Nephron (organoid): Measurements from ENCODE around the gene SLC8A3.

Source experiments
- H3K27ac Mint-ChIP-seq, 3 experiments: 2 replicates each; pipeline ENCODE4 v1.8.0; 2020; ENCODE audit warnings: mixed read lengths in 3 of 3, mild to moderate bottlenecking in 2 of 3, moderate library complexity in 1 of 3
- H3K27me3 Mint-ChIP-seq: 2 replicates; pipeline ENCODE4 v1.8.0; 2021; ENCODE audit warnings: low read depth, mild to moderate bottlenecking, moderate library complexity, mixed read lengths
- H3K36me3 Mint-ChIP-seq: 2 replicates; pipeline ENCODE4 v1.8.0; 2020; ENCODE audit warnings: low read depth, mixed read lengths
- H3K4me1 Mint-ChIP-seq: 2 replicates; pipeline ENCODE4 v1.8.0; 2020; ENCODE audit warnings: mixed read lengths
- H3K4me3 Mint-ChIP-seq, 3 experiments: 2 replicates each; pipeline ENCODE4 v1.8.0; 2020; ENCODE audit warnings: mild to moderate bottlenecking in 3 of 3, mixed read lengths in 3 of 3, moderate library complexity in 2 of 3
- H3K9me3 Mint-ChIP-seq: 2 replicates; pipeline ENCODE4 v1.8.0; 2020; ENCODE audit warnings: mixed read lengths
- TF ChIP-seq, protein P1 (sequence below), 3 experiments: fragments of 200-600 bp; sonication (generic); IDR thresholded peaks; one replicate each; pipeline ENCODE4 v1.5.0; 2021; ENCODE audit warnings: antibody characterized with exemption in 3 of 3; ENCODE audit not compliant: unreplicated experiment in 3 of 3

Gene SLC8A3

GRCh38 chr14:70094106-70094505 is 94.6 kb downstream of the SLC8A3 start:
- H3K36me3 Mint-ChIP-seq = no peaks in the 10 kb centered on the region
- no peak overlapping the region for H3K4me3 Mint-ChIP-seq
- peaks cover 24% of the 10 kb centered on the region for H3K4me1 Mint-ChIP-seq
- TF ChIP-seq, protein P1, sequence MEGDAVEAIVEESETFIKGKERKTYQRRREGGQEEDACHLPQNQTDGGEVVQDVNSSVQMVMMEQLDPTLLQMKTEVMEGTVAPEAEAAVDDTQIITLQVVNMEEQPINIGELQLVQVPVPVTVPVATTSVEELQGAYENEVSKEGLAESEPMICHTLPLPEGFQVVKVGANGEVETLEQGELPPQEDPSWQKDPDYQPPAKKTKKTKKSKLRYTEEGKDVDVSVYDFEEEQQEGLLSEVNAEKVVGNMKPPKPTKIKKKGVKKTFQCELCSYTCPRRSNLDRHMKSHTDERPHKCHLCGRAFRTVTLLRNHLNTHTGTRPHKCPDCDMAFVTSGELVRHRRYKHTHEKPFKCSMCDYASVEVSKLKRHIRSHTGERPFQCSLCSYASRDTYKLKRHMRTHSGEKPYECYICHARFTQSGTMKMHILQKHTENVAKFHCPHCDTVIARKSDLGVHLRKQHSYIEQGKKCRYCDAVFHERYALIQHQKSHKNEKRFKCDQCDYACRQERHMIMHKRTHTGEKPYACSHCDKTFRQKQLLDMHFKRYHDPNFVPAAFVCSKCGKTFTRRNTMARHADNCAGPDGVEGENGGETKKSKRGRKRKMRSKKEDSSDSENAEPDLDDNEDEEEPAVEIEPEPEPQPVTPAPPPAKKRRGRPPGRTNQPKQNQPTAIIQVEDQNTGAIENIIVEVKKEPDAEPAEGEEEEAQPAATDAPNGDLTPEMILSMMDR (IDR thresholded peaks at IDR 0.05; ENCODE audit: unreplicated experiment in 3 of 3) = no peak
- H3K27me3 Mint-ChIP-seq = peaks cover 14% of the 10 kb centered on the region
- no peak overlapping the region for H3K27ac Mint-ChIP-seq
- no peaks in the 10 kb centered on the region for H3K9me3 Mint-ChIP-seq

- Mint-ChIP-seq H3K27ac (no peak overlapping the region), H3K4me1 (peaks cover 16% of the 10 kb centered on the region), H3K36me3 (no peaks in the 10 kb centered on the region), H3K9me3 (no peaks in the 10 kb centered on the region), H3K27me3 (peaks cover 14% of the 10 kb centered on the region), H3K4me3 (no peak overlapping the region)
- TF ChIP-seq, protein P1 (IDR thresholded peaks at IDR 0.05; ENCODE audit: unreplicated experiment in 3 of 3) = no peak
Measured at GRCh38 chr14:70093156-70093555, 95.6 kb downstream of the SLC8A3 start.

GRCh38 chr14:70087380-70087697 is 101.4 kb downstream of the SLC8A3 start:
- no peaks in the 10 kb centered on the region for H3K4me1 Mint-ChIP-seq
- peaks cover 9% of the 10 kb centered on the region for H3K27me3 Mint-ChIP-seq
- no peak overlapping the region for H3K27ac Mint-ChIP-seq
- TF ChIP-seq, protein P1 (IDR thresholded peaks at IDR 0.05; ENCODE audit: unreplicated experiment in 3 of 3) = peak in 1 of 3 experiments; percentile 6
- no peaks in the 10 kb centered on the region for H3K36me3 Mint-ChIP-seq
- no peaks in the 10 kb centered on the region for H3K9me3 Mint-ChIP-seq
- no peak overlapping the region for H3K4me3 Mint-ChIP-seq

GRCh38 chr14:70086685-70087379 is 101.9 kb downstream of the SLC8A3 start:
- H3K36me3 Mint-ChIP-seq = no peaks in the 10 kb centered on the region
- no peak overlapping the region for H3K4me3 Mint-ChIP-seq
- H3K27me3 Mint-ChIP-seq = peaks cover 9% of the 10 kb centered on the region
- no peaks in the 10 kb centered on the region for H3K4me1 Mint-ChIP-seq
- TF ChIP-seq, protein P1 (IDR thresholded peaks at IDR 0.05; ENCODE audit: unreplicated experiment in 3 of 3) = peak; percentile 52 to 65 (median 57)
- H3K27ac Mint-ChIP-seq = no peak overlapping the region
- no peaks in the 10 kb centered on the region for H3K9me3 Mint-ChIP-seq

- TF ChIP-seq, protein P1 (IDR thresholded peaks at IDR 0.05; ENCODE audit: unreplicated experiment in 3 of 3) = no peak
- Mint-ChIP-seq H3K9me3 (no peaks in the 10 kb centered on the region), H3K27me3 (peaks cover 12% of the 10 kb centered on the region), H3K27ac (no peak overlapping the region), H3K4me1 (no peaks in the 10 kb centered on the region), H3K36me3 (no peaks in the 10 kb centered on the region), H3K4me3 (no peak overlapping the region)
Measured at GRCh38 chr14:70084226-70084625, 104.5 kb downstream of the SLC8A3 start.

GRCh38 chr14:70082394-70082793 is 106.4 kb downstream of the SLC8A3 start:
- Mint-ChIP-seq H3K27me3 (peaks cover 16% of the 10 kb centered on the region), H3K4me3 (no peak overlapping the region), H3K27ac (no peak overlapping the region), H3K9me3 (no peaks in the 10 kb centered on the region), H3K4me1 (no peaks in the 10 kb centered on the region), H3K36me3 (no peaks in the 10 kb centered on the region)
- TF ChIP-seq, protein P1 (IDR thresholded peaks at IDR 0.05; ENCODE audit: unreplicated experiment in 3 of 3) = no peak
